Tibial nerve (tissue), 4 donors: ENCODE data around the gene SNX22. TPM values are rescaled to one million over a fixed set of nuclear protein-coding genes. Genes with fewer than 3 reads are reported as not detected.
A peak's percentile ranks its signal among the peaks of the same experiment; 100 is the strongest.

ENCODE experiments used
- DNase-seq, 2 donors: peaks; one replicate each; pipeline ENCODE4 v3.0.0-alpha.2; 2019; ENCODE audit warnings: low spot score in 2 of 2
- H3K27ac ChIP-seq, 4 donors: fragments of 200-600 bp; sonication (generic) in 3 of 4; one replicate each; pipeline ENCODE4 v1.5.1; 2017 to 2019; ENCODE audit warnings: mild to moderate bottlenecking in 1 of 4
- H3K27me3 ChIP-seq, 2 donors: fragments of 200-600 bp; sonication (generic) in 1 of 2; one replicate each; pipeline versions ENCODE4 v1.5.1 to v1.6.0; 2017 to 2019
- H3K36me3 ChIP-seq, 3 donors: fragments of 200-600 bp; sonication (generic); one replicate each; pipeline ENCODE4 v1.5.1; 2018 to 2019
- H3K4me1 ChIP-seq, 4 donors: fragments of 200-600 bp; sonication (generic) in 3 of 4; one replicate each; pipeline ENCODE4 v1.5.1; 2017 to 2019
- H3K4me3 ChIP-seq, 4 donors: fragments of 200-600 bp; sonication (generic) in 3 of 4; one replicate each; pipeline ENCODE4 v1.5.1; 2017 to 2019; ENCODE audit warnings: mild to moderate bottlenecking in 1 of 4, moderate library complexity in 1 of 4
- H3K9me3 ChIP-seq, 4 donors: fragments of 200-600 bp; sonication (generic) in 3 of 4; one replicate each; pipeline ENCODE4 v1.5.1; 2017 to 2019
- CTCF ChIP-seq, 5 experiments: fragments of 200-600 bp in 3 of 5; fragments of 450-650 bp in 2 of 5; sonication (generic) in 3 of 5; IDR thresholded peaks; one replicate each; pipeline ENCODE4 v1.5.1; 2016 to 2019; ENCODE audit warnings: antibody characterized with exemption in 5 of 5, mild to moderate bottlenecking in 3 of 5, moderate library complexity in 2 of 5
- EP300 ChIP-seq, 2 donors: sonication (generic); formaldehyde crosslinking; IDR thresholded peaks; one replicate each; pipeline ENCODE4 v1.6.1; 2017; ENCODE audit warnings: antibody characterized with exemption in 2 of 2, mild to moderate bottlenecking in 1 of 2
- POLR2A ChIP-seq, 2 donors: fragments of 450-650 bp; IDR thresholded peaks; one replicate each; pipeline ENCODE4 v1.6.1; 2017; ENCODE audit warnings: antibody characterized with exemption in 2 of 2, mild to moderate bottlenecking in 2 of 2, moderate library complexity in 2 of 2
- WGBS, 2 donors: methylation state at CpG; one replicate each; pipeline ENCODE4 v1.1.5; 2018; 5-methylcytosine and 5-hydroxymethylcytosine counted together
- total RNA-seq, 4 donors: library from RNA; depleted of rRNA; stranded (reverse); fragments of >200 nt; gene quantifications; one replicate each; pipeline ENCODE4 v1.1.0, GENCODE V29; 2016

The SNX22 gene
- total RNA-seq, 4 donors from 2014 or later = 1.2 to 45.9 (median 28.7) TPM

GRCh38 chr15:64153480-64154367 is 2.2 kb downstream of the SNX22 start:
- peaks cover 0 to 34% (median 24%) of the 10 kb centered on the region in 4 donors for H3K4me1 ChIP-seq
- H3K36me3 ChIP-seq = peaks cover 5 to 51% (median 27%) of the 10 kb centered on the region in 3 donors
- peak overlapping the region in 2 of 4 donors; percentile 51 to 58 for H3K4me3 ChIP-seq
- WGBS, 2 donors = 14% methylated on average over 11 to 12 of the region's 12 CpGs
- no peaks in the 10 kb centered on the region for H3K9me3 ChIP-seq
- peak overlapping the region in 2 of 4 donors; percentile 24 to 49 for H3K27ac ChIP-seq
- peak; percentile 92 to 98 (median 97) for TF ChIP-seq CTCF (IDR thresholded peaks at IDR 0.05)
- peak in 1 of 2 donors; percentile 52 for TF ChIP-seq EP300 (IDR thresholded peaks at IDR 0.05)
- no peak for TF ChIP-seq POLR2A (IDR thresholded peaks at IDR 0.05)
- peaks cover 0 to 23% of the 10 kb centered on the region in 2 donors for H3K27me3 ChIP-seq
- DNase-seq = peak; percentile 73 to 85

DNA sequence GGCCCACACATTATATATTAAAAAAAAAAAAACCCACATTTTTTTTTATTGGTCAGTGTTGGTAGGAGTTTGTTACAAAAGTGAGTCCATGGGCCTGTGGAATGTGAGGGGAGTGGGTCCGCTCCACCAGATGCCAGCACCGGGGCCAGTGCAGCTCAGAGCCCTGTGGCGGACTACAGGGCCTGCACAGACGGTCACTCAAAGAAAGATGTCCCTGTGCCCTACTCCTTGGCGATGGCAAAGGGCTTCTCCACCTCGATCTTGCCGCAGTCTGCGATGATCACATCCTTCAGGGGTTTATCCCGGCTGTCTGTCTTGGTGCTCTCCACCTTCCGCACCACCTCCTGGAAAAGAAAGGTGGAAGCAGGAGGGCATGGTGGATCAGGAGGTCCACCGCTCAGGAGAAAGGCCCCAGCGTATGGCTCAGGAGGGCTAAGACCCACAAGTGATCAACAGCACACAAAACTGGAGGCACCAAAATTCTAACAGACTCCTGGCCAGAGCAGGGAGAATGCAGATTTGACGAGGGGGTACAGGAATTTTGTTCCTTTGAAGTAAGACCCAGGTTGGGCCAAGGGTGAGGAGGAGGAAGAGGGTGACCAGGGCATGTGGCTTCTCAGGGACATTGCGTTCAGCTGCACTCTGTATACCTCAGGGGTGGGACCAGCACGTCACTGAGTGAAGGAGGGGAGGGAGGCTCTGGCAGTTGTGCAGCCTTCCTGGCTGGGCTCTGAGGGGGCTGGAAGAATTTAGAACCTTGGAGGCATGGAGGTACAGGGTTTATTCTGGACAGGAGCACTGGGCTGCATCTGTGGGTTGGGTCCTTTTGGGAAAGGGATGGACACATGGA is 4.5 kb downstream of the SNX22 start:
- Histone ChIP-seq H3K9me3 (no peaks in the 10 kb centered on the region), H3K27me3 (peaks cover 0 to 23% of the 10 kb centered on the region in 2 donors), H3K36me3 (peaks cover 5 to 74% (median 43%) of the 10 kb centered on the region in 3 donors), H3K27ac (no peak overlapping the region), H3K4me3 (no peak overlapping the region), H3K4me1 (peaks cover 0 to 55% (median 34%) of the 10 kb centered on the region in 4 donors)
- no peak for DNase-seq
- no peak for TF ChIP-seq CTCF (IDR thresholded peaks at IDR 0.05)
- no peak for TF ChIP-seq EP300 (IDR thresholded peaks at IDR 0.05)
- no peak for TF ChIP-seq POLR2A (IDR thresholded peaks at IDR 0.05)
- WGBS, 2 donors = 84 to 85% methylated on average over 15 of the region's 15 CpGs

GRCh38 chr15:64156652-64157331 is 5.3 kb downstream of the SNX22 start:
- Histone ChIP-seq H3K4me1 (peaks cover 0 to 55% (median 34%) of the 10 kb centered on the region in 4 donors), H3K27me3 (peaks cover 0 to 15% of the 10 kb centered on the region in 2 donors), H3K36me3 (peaks cover 5 to 80% (median 43%) of the 10 kb centered on the region in 3 donors), H3K4me3 (no peak overlapping the region), H3K27ac (no peak overlapping the region), H3K9me3 (no peaks in the 10 kb centered on the region)
- WGBS, 2 donors = 82 to 85% methylated on average over 15 to 16 of the region's 16 CpGs
- TF ChIP-seq CTCF (IDR thresholded peaks at IDR 0.05) (no peak), EP300 (IDR thresholded peaks at IDR 0.05) (no peak), POLR2A (IDR thresholded peaks at IDR 0.05) (no peak)
- DNase-seq = no peak

DNA sequence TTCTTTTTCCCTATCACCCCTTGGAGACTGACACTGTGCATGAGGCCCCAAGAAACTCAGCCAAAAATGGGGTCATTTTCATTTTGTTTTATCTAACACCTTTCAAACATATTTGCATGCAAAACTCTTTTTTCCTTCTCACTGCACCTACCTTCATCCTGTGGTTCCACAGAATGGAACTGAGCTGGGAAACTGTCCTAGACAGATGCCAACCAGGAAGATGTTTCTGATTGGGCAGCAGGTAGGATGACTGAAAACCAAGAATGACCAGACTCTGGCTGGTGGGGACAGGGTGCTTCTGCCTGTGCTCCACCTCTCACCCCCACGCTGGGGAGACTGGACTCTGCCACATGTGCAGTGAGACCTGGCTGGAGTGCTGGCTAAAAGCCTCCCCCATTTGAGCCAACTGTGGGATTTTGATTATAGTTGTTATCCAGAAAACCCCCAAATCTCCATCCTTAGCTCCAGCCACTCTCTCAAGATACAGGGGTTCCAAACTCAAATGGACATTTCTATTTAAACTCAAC is 6.1 kb downstream of the SNX22 start:
- Histone ChIP-seq H3K27ac (no peak overlapping the region), H3K27me3 (peaks cover 0 to 7% of the 10 kb centered on the region in 2 donors), H3K36me3 (peaks cover 5 to 80% (median 43%) of the 10 kb centered on the region in 3 donors), H3K9me3 (no peaks in the 10 kb centered on the region), H3K4me3 (no peak overlapping the region), H3K4me1 (peaks cover 0 to 52% (median 31%) of the 10 kb centered on the region in 4 donors)
- 67 to 86% methylated on average over 1 of the region's 1 CpG for WGBS, 2 donors
- TF ChIP-seq CTCF (IDR thresholded peaks at IDR 0.05) (no peak), POLR2A (IDR thresholded peaks at IDR 0.05) (no peak), EP300 (IDR thresholded peaks at IDR 0.05) (no peak)
- DNase-seq = no peak
